ENCODE measurements around the gene ZNF625. TPM values are rescaled to one million over a fixed set of nuclear protein-coding genes. Genes with fewer than 3 reads are reported as not detected.

ZNF625 gene
- total and polyA plus RNA-seq, 7 experiments from 2014 or later, result 0.45 to 5.2 (median 1.6) TPM

- intact Hi-C loops (cut with micrococcal nuclease), result loop anchor here (1.0 to 2.0 kb wide), 9 partner anchors 22 to 388 kb away; partner anchors contain the start of genes ZNF20 (in 2 of the 2), ZNF563 (in 2 of the 2), ZNF564 (in 2 of the 2) and ZNF44 (in 1 of the 2)
- H3K27me3 Mint-ChIP-seq, result no peaks in the 10 kb centered on the region
- ATAC-seq (peak; percentile 99), DNase-seq (peak; percentile 77 to 95 (median 91))
- peaks cover 28 to 64% (median 46%) of the 10 kb centered on the region in 7 donors for H3K4me1 Mint-ChIP-seq
- H3K27ac Mint-ChIP-seq, result peak within 1 kb of the TSS; percentile 88 to 100 (median 98)
- Histone ChIP-seq H3K27ac (ENCODE audit: low read depth, low read length) (peak within 1 kb of the TSS; percentile 96), H3K27me3 (ENCODE audit: control insufficient read depth in 2 of 2, insufficient read depth in 2 of 2, low read length in 2 of 2) (no peaks in the 10 kb centered on the region), H3K4me1 (ENCODE audit: control insufficient read depth in 2 of 2, insufficient read depth in 2 of 2, low read length in 2 of 2) (peaks cover 7 to 15% of the 10 kb centered on the region in 2 donors), H3K4me3 (ENCODE audit: low read length) (peak within 1 kb of the TSS; percentile 78), H3K9me3 (ENCODE audit: control insufficient read depth in 2 of 3, low read length in 3 of 3) (no peaks in the 10 kb centered on the region), H3K36me3 (ENCODE audit: control insufficient read depth in 2 of 3, insufficient read depth in 3 of 3, low read length in 3 of 3) (peaks cover 0 to 5% (median 0%) of the 10 kb centered on the region in 3 experiments)
- peaks cover 0 to 2% (median 0%) of the 10 kb centered on the region in 11 donors for H3K9me3 Mint-ChIP-seq
- POLR2A ChIA-PET, result interaction anchor here (0.6 to 2.7 kb wide), 13 partner anchors 8 to 630 kb away, joined by 3 to 26 read pairs (median 4); partner anchors contain the start of genes ZNF20, ZNF44, ZNF490 and ZNF563
- CTCF ChIA-PET, result interaction anchor here (0.6 to 1.5 kb wide), 7 partner anchors 9 to 587 kb away, joined by 3 to 8 read pairs (median 4); partner anchors contain the start of gene ZNF442
- peak within 1 kb of the TSS; percentile 88 to 100 (median 98) for H3K4me3 Mint-ChIP-seq
- peaks cover 0 to 24% (median 9%) of the 10 kb centered on the region in 5 donors for H3K36me3 Mint-ChIP-seq
Measured at GRCh38 chr19:12162882-12163806, 6.6 kb upstream of the ZNF625 start, which contains the start of gene ZNF136. TSS of gene ZNF136 (plus strand) at chr19:12163096. CDS start at chr19:12163204, 108 bp downstream.

GRCh38 chr19:12162513-12162881, 6.0 kb upstream of the ZNF625 start:
- H3K9me3 ChIP-seq (ENCODE audit: control insufficient read depth in 2 of 3, low read length in 3 of 3), result no peaks in the 10 kb centered on the region
- no peaks in the 10 kb centered on the region for H3K27me3 ChIP-seq (ENCODE audit: control insufficient read depth in 2 of 2, insufficient read depth in 2 of 2, low read length in 2 of 2)
- no peaks in the 10 kb centered on the region for H3K27me3 Mint-ChIP-seq
- H3K27ac Mint-ChIP-seq, result peak overlapping the region; percentile 88 to 99 (median 97)
- H3K4me1 ChIP-seq (ENCODE audit: control insufficient read depth in 2 of 2, insufficient read depth in 2 of 2, low read length in 2 of 2), result peaks cover 7 to 15% of the 10 kb centered on the region in 2 donors
- H3K36me3 Mint-ChIP-seq, result peaks cover 0 to 21% (median 9%) of the 10 kb centered on the region in 5 donors
- intact Hi-C loops (cut with micrococcal nuclease), result loop anchor here (1.0 to 2.0 kb wide), 7 partner anchors 22 to 322 kb away; partner anchors contain the start of genes ZNF20 (in 1 of the 2), ZNF44 (in 1 of the 2), ZNF443 (in 1 of the 2) and ZNF563 (in 1 of the 2)
- ATAC-seq (peak; percentile 12), DNase-seq (no peak)
- peak overlapping the region; percentile 88 to 100 (median 96) for H3K4me3 Mint-ChIP-seq
- CTCF ChIA-PET, result interaction anchor here (0.6 to 1.5 kb wide), 7 partner anchors 8 to 586 kb away, joined by 3 to 8 read pairs (median 4); partner anchors contain the start of gene ZNF442
- peaks cover 0 to 5% (median 0%) of the 10 kb centered on the region in 3 experiments for H3K36me3 ChIP-seq (ENCODE audit: control insufficient read depth in 2 of 3, insufficient read depth in 3 of 3, low read length in 3 of 3)
- H3K9me3 Mint-ChIP-seq, result peaks cover 0 to 2% (median 0%) of the 10 kb centered on the region in 11 donors
- H3K27ac ChIP-seq (ENCODE audit: low read depth, low read length), result peak overlapping the region; percentile 96
- peak overlapping the region; percentile 78 for H3K4me3 ChIP-seq (ENCODE audit: low read length)
- peaks cover 28 to 60% (median 41%) of the 10 kb centered on the region in 7 donors for H3K4me1 Mint-ChIP-seq
- POLR2A ChIA-PET, result interaction anchor here (0.6 to 2.7 kb wide), 13 partner anchors 8 to 630 kb away, joined by 3 to 26 read pairs (median 4); partner anchors contain the start of genes ZNF20, ZNF44, ZNF490 and ZNF563

GRCh38 chr19:12159773-12160414, 3.4 kb upstream of the ZNF625 start:
- Histone ChIP-seq H3K4me3 (ENCODE audit: low read length) (no peak overlapping the region), H3K27me3 (ENCODE audit: control insufficient read depth in 2 of 2, insufficient read depth in 2 of 2, low read length in 2 of 2) (no peaks in the 10 kb centered on the region), H3K9me3 (ENCODE audit: control insufficient read depth in 2 of 3, low read length in 3 of 3) (no peaks in the 10 kb centered on the region), H3K27ac (ENCODE audit: low read depth, low read length) (no peak overlapping the region), H3K4me1 (ENCODE audit: control insufficient read depth in 2 of 2, insufficient read depth in 2 of 2, low read length in 2 of 2) (peaks cover 7 to 18% of the 10 kb centered on the region in 2 donors), H3K36me3 (ENCODE audit: control insufficient read depth in 2 of 3, insufficient read depth in 3 of 3, low read length in 3 of 3) (peaks cover 0 to 12% (median 0%) of the 10 kb centered on the region in 3 experiments)
- intact Hi-C loops (cut with micrococcal nuclease), result no loop called here
- Mint-ChIP-seq H3K27me3 (no peaks in the 10 kb centered on the region), H3K27ac (peak overlapping the region in 3 of 9 donors; percentile 17 to 51 (median 43)), H3K4me3 (no peak overlapping the region), H3K36me3 (peaks cover 0 to 9% (median 4%) of the 10 kb centered on the region in 5 donors), H3K9me3 (peaks cover 0 to 1% (median 0%) of the 10 kb centered on the region in 11 donors), H3K4me1 (peaks cover 22 to 47% (median 26%) of the 10 kb centered on the region in 7 donors)
- ChIA-PET CTCF (interaction anchor here (0.6 to 1.5 kb wide), 2 partner anchors 19 to 69 kb away, joined by 3 to 8 read pairs; partner anchors contain the start of gene ZNF20), POLR2A (interaction anchor here (0.6 to 1.4 kb wide), 3 partner anchors 23 to 174 kb away, joined by 3 to 8 read pairs (median 5); no protein-coding TSS in a partner anchor)
- ATAC-seq (no peak), DNase-seq (peak in 1 of 9 donors; percentile 22)

- ATAC-seq, result peak; percentile 6
Measured at GRCh38 chr19:12155324-12155860, 1.1 kb downstream of the ZNF625 start.

GRCh38 chr19:12145348-12145747, 11.2 kb downstream of the ZNF625 start:
- Histone ChIP-seq H3K4me1 (ENCODE audit: control insufficient read depth in 2 of 2, insufficient read depth in 2 of 2, low read length in 2 of 2) (peaks cover 11% of the 10 kb centered on the region in 2 donors), H3K27me3 (ENCODE audit: control insufficient read depth in 2 of 2, insufficient read depth in 2 of 2, low read length in 2 of 2) (no peaks in the 10 kb centered on the region), H3K27ac (ENCODE audit: low read depth, low read length) (no peak overlapping the region), H3K36me3 (ENCODE audit: control insufficient read depth in 2 of 3, insufficient read depth in 3 of 3, low read length in 3 of 3) (peaks cover 0 to 23% (median 0%) of the 10 kb centered on the region in 3 experiments), H3K4me3 (ENCODE audit: low read length) (no peak overlapping the region), H3K9me3 (ENCODE audit: control insufficient read depth in 2 of 3, low read length in 3 of 3) (peaks cover 0 to 20% (median 8%) of the 10 kb centered on the region in 3 experiments)
- Mint-ChIP-seq H3K36me3 (peaks cover 23 to 39% (median 32%) of the 10 kb centered on the region in 5 donors), H3K27me3 (no peaks in the 10 kb centered on the region), H3K9me3 (peaks cover 4 to 33% (median 18%) of the 10 kb centered on the region in 11 donors), H3K4me1 (peaks cover 9 to 17% (median 11%) of the 10 kb centered on the region in 7 donors), H3K27ac (no peak overlapping the region), H3K4me3 (no peak overlapping the region)
- ChIA-PET CTCF (interaction anchor here (0.5 kb wide), 1 partner anchor 763 kb away, joined by 4 read pairs; no protein-coding TSS in a partner anchor), POLR2A (no interaction called here)
- DNase-seq, result no peak
- intact Hi-C loops (cut with micrococcal nuclease), result no loop called here
- no peak for ATAC-seq

More at GRCh38 chr19:12155324-12155860, 1.1 kb downstream of the ZNF625 start:
- Histone ChIP-seq H3K4me1 (ENCODE audit: control insufficient read depth in 2 of 2, insufficient read depth in 2 of 2, low read length in 2 of 2) (peaks cover 0 to 8% of the 10 kb centered on the region in 2 donors), H3K36me3 (ENCODE audit: control insufficient read depth in 2 of 3, insufficient read depth in 3 of 3, low read length in 3 of 3) (peaks cover 0 to 8% (median 0%) of the 10 kb centered on the region in 3 experiments), H3K4me3 (ENCODE audit: low read length) (peak overlapping the region; percentile 53), H3K27me3 (ENCODE audit: control insufficient read depth in 2 of 2, insufficient read depth in 2 of 2, low read length in 2 of 2) (no peaks in the 10 kb centered on the region), H3K27ac (ENCODE audit: low read depth, low read length) (no peak overlapping the region), H3K9me3 (ENCODE audit: control insufficient read depth in 2 of 3, low read length in 3 of 3) (no peaks in the 10 kb centered on the region)
- intact Hi-C loops (cut with micrococcal nuclease), result no loop called here
- POLR2A ChIA-PET, result interaction anchor here (1.3 to 1.4 kb wide), 2 partner anchors 7 to 178 kb away, joined by 3 to 4 read pairs; partner anchors contain the start of genes ZNF136 and ZNF563
- Mint-ChIP-seq H3K27me3 (peaks cover 0 to 3% (median 0%) of the 10 kb centered on the region in 5 donors), H3K36me3 (peaks cover 3 to 20% (median 11%) of the 10 kb centered on the region in 5 donors), H3K9me3 (peaks cover 0 to 13% (median 0%) of the 10 kb centered on the region in 11 donors), H3K27ac (peak overlapping the region in 7 of 9 donors; percentile 6 to 65 (median 26)), H3K4me1 (peaks cover 4 to 22% (median 13%) of the 10 kb centered on the region in 7 donors), H3K4me3 (peak overlapping the region; percentile 74 to 88 (median 83))
- CTCF ChIA-PET, result no interaction called here
- DNase-seq, result peak in 1 of 9 donors; percentile 15

All from naive thymus-derived CD4-positive, alpha-beta T cell (primary cell).